GM18517 (cell line): ENCODE data around the gene GGT1.
"Not testable (repeated sequence)": the region's sequence is repeated elsewhere in the genome, so short reads cannot be mapped to it uniquely, and the experiment has no call there.

Experiments
- ATAC-seq: cut with Tn5 transposase; IDR thresholded peaks from one replicate; pipeline ENCODE4 v1.9.1; 2021; ENCODE audit warnings: mild to moderate bottlenecking, moderate library complexity; ENCODE audit not compliant: unreplicated experiment

The GGT1 gene

DNA sequence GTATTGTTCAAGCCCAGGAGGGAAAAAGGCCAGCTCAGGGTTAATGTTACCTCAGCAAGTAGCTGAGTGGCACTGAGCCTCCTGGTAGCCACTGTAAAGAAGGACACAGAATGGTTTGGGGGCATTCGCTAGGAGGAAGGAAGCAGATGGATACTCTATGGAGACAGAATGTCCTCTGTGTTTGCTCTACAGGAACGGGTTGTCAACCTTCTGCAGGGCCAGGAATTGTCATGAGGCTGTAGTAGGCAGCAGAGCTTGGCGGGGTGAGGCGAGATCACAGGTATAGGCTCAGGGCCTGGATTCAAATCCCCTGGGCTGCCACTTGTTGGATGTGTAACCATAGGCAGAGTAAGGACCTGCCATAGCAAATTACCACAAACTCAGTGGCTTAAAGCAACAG, 7.1 kb upstream of the GGT1 start:
- no peak for ATAC-seq

DNA sequence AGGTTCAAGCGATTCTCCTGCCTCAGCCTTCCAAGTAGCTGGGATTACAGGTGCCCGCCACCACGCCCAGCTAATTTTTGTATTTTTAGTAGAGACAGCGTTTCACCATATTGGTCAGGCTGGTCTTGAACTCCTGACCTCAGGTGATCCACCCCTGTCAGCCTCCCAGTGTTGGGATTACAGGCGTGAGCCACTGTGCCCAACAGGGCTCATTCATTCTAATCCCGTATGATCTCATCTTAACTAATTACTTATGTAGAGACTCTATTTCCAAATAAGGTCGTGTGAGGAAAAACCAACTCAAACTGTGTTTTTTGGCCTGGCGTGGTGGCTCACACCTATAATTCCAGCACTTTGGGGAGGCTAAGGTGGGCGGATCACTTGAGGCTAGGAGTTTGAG, 5.9 kb upstream of the GGT1 start:
- not testable (repeated sequence) for ATAC-seq

DNA sequence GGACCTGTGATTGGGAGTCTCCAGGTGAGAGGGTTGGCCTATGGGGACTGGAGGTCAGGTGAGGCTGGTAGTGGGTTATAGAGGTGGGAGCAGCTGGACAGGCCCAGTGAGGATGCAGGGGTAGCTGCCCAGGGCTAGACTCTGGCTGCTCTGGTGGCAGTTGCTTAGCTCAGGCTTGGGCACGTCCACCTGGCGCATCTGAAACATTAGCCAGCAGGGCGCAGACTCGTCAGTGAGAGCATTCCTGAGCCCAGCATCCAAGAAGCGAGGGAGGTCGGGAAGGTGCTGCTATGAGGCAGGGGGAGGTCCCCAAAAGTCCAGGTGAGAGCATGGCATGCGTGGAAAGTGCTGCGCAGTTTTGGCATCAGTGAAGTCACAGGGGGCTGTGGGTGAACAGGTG, 3.5 kb upstream of the GGT1 start:
- ATAC-seq, result no peak

DNA sequence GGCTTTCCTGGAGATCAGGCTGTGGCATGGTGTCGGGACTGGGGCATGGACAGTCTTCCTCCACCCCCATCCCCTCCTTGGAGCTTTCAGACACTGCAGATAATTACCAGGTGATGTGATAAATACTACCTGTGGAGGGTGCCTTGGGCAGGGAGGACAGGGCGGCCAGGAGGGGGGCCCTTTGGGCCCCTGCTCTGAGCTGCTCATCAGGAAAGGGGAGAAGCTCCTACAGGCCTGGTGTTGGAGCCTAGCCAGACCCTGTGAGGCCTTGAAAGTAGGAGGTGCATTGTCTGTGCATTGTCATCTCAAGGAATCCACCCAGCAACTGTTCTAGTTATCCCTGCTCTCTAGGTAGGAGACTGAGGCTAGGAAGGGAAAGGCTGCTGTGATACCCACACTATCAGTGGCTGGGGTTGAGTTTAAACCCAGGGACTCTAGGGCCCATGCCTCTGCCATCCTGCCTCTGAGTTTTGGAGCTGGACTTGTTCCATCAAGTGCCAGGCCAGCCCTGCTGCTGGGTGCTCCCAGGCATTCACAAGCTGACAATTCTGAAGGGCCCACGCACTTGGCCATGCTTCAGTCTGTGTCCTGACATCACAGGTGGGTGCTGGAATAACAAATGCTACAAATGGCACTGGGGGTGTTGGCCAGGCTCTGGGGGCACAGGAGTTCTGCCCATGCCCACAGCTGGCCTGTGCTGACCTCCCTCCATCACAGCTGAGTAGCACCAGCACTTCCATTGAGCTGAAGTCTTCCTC, 2.9 kb upstream of the GGT1 start:
- ATAC-seq, result not testable (repeated sequence)

DNA sequence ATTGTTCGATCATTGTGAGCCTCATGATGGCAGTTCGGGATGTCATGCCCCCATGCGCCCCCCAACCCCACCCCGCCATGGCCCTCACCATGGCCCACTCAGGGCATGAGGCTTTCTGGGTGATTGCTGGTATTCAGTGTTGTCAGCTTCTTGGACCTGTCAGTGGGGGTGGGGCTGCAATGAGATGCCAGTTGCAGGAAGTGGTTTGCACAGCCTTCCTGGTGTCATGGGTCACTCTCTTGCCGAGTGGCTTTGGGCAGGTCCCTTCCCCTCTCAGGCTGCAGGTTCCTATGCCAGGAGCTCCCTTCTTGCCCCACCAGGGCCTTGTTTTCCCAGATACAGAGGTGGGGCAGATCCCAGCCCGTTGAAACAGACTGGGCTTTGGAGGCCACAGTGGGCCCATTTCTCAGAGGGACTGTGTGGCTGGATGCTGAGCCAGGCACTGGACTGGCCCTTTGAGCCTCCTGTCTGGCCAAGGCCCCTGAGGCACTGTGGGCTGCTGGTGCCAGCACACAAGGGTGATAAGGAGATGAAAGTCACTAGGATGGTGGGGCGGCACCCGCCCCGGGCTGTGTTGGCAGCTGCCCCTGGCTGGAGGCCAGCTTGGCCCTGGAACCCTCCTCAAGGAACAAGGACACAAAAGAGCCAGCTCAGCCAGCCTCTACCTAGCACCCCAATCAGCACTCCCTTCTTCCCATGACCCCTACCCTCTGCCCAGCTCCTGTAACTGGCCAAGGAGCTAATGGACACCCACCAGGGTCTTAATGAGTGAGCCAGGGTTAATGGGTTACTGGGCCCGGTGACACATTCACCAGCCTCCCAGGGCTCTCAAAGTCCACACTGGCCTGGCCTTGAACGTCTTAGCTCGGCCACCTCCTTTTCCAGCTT, 1.5 kb upstream of the GGT1 start:
- ATAC-seq, result no peak

DNA sequence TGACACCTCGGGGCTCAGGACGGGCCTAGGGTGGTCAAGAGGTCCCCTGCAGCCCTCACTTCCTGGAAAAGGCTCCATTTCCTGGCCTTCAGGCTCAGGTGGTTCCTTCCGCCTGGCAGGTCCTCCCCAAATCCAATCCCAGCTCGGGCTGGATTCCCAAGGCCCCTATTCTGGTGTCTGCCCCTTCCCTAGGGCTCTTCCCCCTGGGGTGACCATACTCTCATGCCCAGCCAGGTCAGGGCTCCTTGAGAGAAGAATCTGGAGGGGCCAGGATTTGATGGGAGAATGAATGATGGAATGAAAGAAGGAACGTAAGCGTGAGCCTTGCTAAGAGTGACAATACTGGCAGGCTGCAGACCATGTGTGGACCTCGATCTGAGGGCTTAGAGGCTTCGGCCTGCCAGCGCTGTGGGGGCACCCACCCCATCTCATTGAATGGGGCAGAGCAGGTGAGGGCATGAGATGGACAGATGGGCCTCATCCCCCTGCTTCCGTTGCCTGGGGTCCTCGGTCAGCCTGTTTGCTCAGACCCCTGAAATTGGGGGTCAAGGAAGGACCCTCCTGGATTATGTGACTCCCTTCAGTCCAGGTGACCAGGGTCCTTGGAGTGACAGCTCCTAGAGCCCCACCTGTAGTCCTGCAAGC, 766 bp upstream of the GGT1 start:
- ATAC-seq, result not testable (repeated sequence)

DNA sequence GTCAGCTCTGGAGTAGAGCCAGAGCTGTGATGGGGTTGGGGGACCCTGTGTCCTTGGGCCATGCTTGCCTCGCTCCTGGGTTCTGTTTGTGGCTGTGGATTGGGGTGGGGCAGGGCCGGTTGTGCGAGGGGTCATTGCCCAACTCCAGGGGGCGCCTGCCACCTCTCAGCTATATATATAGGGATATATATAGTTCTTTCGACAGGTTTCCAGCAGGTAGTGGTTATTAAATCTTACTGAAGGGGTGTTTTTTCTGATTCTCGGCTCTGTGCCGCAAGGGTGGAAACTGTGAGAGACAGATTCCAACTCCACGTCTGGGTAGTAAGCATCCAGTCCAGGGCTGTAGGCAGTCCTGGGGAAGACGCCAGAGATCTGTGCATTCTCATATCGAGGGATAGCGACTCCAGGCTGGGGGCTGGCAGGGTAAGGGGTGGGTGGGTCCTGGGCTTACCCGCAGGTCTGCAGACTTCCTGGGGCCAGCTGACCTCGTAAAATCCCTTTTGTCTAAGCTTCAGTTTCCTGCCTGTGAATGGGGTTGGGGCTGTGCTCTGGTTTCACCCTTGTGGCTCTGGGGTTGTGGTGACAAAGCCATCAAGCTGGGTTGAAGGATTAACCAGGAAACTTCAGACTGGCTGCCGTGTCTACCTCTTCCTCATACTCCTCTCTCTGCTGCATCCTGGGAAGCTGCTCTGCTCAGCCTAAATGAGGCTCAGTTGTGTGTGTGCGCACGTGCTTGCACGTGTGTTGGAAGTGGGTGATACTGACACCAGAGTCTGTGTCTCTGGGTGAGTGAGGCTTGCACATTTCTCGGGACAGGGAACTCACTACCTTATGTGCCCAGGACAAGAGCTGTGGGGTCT, 1.0 kb downstream of the GGT1 start:
- not testable (repeated sequence) for ATAC-seq

DNA sequence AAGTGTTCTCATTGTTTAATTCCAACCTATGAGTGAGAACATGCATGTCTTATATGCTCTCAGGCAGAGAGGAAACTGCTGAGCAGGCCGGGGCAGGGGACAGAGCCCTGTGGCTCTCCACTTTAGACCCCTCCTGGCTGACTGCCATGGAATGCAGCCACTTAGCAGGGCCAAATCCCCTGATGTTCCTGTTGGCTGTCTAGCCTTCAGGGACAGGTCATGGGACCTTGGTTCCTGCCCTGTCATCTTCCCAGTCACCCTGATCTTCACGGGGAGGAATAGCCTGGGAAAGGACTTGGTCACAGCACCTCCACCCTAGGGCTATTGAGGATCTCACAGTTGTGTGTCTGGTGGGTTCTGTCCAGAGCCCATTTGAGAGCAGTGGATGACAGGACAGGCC, 3.3 kb downstream of the GGT1 start:
- not testable (repeated sequence) for ATAC-seq

DNA sequence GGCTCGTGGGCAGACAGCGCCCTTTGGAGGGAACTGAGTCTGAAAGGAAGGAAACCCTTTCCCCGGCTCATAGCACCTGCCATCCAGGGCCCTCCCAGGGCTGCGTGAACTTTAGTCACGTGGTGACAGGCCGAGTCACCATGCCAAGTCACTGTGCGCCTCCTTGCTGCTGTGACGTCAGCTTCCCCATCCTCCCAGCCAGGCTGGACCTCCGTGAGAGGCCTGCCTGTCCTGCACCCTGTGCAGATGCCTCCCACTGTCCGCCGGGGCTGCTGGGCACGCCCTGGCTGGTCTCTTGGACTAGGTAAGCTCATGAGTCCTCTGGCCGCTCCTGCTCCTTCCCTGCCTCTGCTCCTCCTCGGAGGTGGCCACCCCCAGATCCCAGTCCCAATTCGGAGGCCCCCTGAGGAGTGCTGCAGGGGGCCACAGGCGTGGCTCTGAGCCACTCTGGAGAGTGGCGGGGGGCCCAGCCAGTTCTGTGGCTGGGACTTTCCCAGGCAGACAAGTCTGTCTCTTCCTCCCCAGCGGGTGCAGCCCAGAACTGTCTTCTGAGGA, 4.5 kb downstream of the GGT1 start:
- peak; percentile 66 for ATAC-seq

DNA sequence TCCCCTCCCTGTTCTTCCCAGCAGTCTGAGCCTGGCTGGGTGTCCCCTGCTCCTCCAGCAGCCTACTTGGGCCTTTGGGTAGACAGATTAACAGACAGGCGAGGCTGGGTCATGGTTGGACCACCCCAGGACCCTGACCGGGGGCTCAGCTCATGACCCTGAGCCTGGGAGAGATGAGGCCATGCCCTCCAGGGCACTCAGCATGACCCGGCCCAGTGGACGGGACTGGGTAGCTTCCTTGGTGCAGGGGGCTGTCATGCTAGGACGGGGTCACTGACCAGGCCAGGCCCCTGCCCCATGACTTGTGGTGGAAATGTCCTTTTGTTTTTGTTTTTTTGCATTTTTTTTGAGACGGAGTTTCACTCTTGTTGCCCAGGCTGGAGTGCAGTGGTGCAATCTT, 5.3 kb downstream of the GGT1 start:
- ATAC-seq, result not testable (repeated sequence)

DNA sequence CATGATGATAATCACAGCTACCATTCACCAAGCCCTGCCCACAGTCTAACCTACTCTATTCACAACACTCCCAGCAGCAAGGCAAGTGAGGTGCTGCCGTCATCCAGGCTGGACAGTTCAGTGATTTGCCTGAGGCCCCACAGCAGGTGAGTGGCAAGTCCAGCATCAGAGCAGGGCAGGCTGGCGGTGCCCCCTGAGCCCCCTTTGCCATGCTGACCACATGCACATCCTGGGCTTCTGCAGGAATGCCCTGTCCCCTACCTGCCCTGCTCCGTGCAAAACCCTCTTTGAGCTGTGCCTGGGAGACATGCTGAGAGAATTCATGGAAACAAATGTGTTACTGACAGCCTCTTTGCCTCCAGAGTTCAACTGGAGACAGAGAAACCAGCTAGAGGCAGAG, 6.9 kb downstream of the GGT1 start:
- not testable (repeated sequence) for ATAC-seq

DNA sequence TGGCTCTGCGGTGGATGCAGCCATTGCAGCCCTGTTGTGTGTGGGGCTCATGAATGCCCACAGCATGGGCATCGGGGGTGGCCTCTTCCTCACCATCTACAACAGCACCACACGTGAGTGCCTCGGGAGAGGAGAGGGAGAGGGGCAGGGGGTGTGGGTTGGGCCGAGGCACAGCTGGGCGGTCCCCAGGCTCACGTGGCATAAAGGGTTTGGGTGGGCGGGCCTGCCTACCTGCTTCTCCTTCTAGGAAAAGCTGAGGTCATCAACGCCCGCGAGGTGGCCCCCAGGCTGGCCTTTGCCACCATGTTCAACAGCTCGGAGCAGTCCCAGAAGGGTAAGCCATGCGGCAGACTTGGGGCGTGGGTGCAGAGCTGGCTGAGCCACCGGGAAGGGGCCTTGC, 11.8 kb downstream of the GGT1 start:
- ATAC-seq, result not testable (repeated sequence)

DNA sequence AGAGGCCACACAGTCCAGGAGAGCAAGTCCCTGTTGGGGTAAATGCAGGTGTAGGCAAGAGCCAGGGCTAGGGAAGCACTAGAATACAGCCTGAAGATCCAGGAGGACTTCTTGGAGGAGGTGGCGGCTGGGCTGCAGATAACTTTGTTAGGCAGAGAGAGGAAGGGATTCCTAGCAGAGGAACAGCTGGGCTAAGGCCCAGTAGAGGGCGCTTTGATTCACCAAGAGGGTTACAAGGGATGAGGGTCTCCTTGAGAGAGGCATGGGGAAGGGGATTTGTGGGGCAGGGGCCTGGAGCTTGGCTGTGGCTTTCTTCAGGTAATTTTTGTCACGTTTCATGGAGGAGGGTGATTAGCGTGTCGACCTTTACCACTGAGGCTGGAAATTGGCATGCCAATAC, 18.3 kb downstream of the GGT1 start:
- ATAC-seq, result not testable (repeated sequence)

DNA sequence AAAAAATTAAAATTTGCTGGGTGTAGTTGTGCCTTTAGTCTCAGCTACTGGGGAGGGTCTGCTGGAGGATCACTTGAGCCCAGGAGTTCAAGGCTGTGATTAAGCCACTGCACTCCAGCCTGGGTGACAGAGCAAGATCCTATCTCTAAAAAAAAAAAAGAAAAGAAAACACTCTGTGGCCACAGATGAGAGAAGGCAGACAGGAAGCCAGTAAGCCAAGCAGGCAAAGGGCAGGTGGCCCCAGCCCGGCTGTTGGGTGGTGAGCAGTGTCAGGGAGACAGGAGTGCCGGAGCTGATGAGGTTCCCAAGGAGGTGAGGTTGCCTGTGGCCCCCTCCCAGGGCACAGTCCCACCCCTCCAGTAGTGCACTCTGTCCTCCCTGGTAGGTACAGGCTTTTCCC, 19.6 kb downstream of the GGT1 start:
- not testable (repeated sequence) for ATAC-seq

DNA sequence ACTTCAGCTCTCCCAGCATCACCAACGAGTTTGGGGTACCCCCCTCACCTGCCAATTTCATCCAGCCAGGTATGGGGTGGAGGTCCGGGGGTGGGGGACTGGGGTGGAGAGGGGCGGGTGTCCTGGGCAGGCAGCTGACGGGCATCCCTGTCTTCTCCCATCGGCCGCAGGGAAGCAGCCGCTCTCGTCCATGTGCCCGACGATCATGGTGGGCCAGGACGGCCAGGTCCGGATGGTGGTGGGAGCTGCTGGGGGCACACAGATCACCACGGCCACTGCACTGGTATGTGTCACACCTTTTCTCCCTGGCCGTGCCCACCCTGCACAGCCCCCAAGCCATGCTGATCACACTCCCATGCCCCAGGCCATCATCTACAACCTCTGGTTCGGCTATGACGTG, 24.9 kb downstream of the GGT1 start:
- ATAC-seq, result not testable (repeated sequence)

DNA sequence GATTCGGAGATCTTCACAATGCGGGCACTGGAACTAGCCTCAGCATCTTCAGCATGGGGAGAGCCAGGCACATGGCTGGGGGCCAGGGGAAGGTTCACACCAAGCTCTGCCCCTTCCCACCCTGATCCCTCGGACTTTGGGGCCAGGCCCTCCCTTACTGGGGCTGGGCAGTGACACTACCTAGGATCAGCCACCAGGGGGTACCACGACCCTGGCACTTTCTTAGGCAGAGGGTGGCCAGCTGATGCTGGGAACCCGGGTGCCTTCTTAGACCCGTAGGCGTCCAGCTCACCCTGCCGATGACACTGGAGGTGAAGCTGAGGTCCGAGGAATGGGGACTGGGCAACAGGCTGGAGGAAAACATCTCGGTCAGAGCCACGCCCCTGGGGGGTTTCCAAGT, 26.1 kb downstream of the GGT1 start:
- not testable (repeated sequence) for ATAC-seq

DNA sequence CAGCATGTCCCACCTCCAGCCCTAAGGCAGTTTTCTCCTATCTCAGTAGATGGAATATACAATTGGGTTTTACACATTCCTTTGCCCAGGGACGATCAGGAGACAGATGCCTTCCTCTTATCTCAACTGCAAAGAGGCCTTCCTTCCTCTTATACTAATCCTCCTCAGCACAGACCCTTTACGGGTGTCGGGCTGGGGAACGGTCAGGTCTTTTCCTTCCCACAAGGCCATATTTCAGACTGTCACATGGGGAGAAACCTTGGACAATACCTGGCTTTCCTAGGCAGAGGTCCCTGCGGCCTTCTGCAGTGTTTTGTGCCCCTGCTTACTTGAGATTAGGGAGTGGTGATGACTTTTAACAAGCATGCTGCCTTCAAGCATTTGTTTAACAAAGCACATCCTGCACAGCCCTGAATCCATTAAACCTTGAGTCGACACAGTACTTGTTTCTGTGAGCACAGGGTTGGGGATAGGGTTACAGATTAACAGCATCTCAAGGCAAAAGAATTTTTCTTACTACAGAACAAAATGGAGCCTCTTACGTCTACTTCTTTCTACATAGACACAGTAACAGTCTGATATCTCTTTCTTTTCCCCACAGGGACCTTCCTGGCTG, 27.9 kb downstream of the GGT1 start:
- ATAC-seq, result not testable (repeated sequence)

DNA sequence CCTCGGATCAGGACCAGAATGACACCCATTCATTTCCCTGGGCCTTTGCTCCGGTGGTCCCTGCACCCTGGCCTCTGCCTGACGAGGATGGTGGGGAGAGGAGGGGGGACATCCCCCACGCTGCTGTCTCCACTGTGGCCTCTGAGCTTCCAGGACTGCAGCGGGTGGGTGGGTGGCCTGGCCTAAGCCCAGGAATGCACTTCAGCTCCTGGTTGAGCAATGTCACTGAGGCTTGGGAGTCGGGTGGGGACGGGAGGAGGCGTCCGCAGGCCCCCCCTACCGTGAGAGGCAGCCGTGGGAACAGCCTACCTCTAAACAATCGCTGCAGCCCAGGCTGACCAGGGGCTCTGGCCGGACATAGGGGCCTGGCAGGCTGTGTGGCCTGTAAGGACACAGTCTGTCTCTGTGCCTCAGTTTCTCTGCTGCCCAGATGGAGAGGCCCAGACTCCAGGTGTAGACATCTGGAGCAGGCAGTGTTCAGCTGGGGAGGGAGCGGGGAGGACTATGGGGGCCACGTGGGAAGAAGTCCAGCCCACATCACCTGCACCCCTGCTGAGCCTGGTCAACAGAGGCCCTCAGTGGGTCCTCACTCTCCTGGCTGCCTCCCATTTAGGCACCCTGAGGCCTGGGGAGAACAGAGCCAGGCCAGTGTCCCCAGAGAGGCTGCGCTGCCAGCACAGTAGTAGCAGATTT, 28.6 kb downstream of the GGT1 start:
- not testable (repeated sequence) for ATAC-seq

DNA sequence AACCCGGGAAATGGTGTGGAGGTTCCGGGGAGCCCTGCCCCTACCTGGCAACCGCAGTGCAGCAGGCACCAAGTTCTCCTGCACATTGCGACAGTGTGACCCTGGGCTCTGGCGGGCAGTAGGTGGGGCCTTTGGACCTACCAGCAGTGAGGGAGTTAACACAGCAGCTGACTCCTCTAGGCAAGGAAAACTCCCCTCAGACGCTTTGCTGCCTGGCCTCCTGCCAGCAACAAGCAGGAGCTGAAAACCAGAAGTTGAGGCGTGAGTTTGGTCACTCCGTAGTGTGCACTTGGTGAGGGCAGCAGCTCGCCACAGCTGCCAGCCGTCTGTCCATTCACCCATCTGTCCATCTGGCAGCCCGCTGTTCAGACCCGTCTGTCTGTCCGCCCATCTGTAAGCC, 29.6 kb downstream of the GGT1 start:
- ATAC-seq, result not testable (repeated sequence)
